ENCODE measurements around the gene FAM98B. TPM values are rescaled to one million over a fixed set of nuclear protein-coding genes. Genes with fewer than 3 reads are reported as not detected.

The FAM98B gene
- total and polyA plus RNA-seq, 9 of the 15 experiments (the other 6 are each of a cell fraction or from before 2014, with no cell fraction given), result 3.1 to 42.0 (median 9.4) TPM

GRCh38 chr15:38512901-38513300 lies 59.0 kb downstream of the FAM98B start (continued):
- TF ChIP-seq PKNOX1 (IDR thresholded peaks at IDR 0.05), result no peak
- no peak for TF ChIP-seq ZNF79 (CRISPR knock-in tag; IDR thresholded peaks at IDR 0.05; ENCODE audit: low read depth)
- no peak for TF ChIP-seq CTBP1 (IDR thresholded peaks at IDR 0.05; ENCODE audit: borderline replicate concordance)
- no peak for TF ChIP-seq ZNF512 (tag; IDR thresholded peaks at IDR 0.05)
- TF ChIP-seq SMARCA4 (IDR thresholded peaks at IDR 0.05), result no peak
- TF ChIP-seq ZNF239 (CRISPR knock-in tag; IDR thresholded peaks at IDR 0.05), result no peak
- peak; percentile 99 for TF ChIP-seq NFIC (IDR thresholded peaks at IDR 0.05)
- TF ChIP-seq CTCF (IDR thresholded peaks at IDR 0.05 in 2 of 3, conservative IDR thresholded peaks at IDR 0.05 in 1 of 3; ENCODE audit: insufficient read depth in 2 of 3, low read depth in 1 of 3, low read length in 3 of 3), result no peak
- TF ChIP-seq KDM5B (IDR thresholded peaks at IDR 0.05; ENCODE audit: insufficient replicate concordance, low read depth, low read length), result no peak
- TF ChIP-seq GATA2 (CRISPR knock-in tag; IDR thresholded peaks at IDR 0.05), result no peak
- TF ChIP-seq FOXK2 (conservative IDR thresholded peaks at IDR 0.05 in 1 of 2, IDR thresholded peaks at IDR 0.05 in 1 of 2; ENCODE audit: low read depth in 2 of 2), result no peak
- no peak for TF ChIP-seq KDM4B (IDR thresholded peaks at IDR 0.05; ENCODE audit: borderline replicate concordance in 2 of 2, low read depth in 1 of 2)
- TF ChIP-seq SRSF7 (optimal IDR thresholded peaks at IDR 0.05; ENCODE audit: low read depth, low read length), result no peak
- no peak for TF ChIP-seq ZNF274 (IDR thresholded peaks at IDR 0.05; ENCODE audit: borderline replicate concordance, low read depth, low read length)
- TF ChIP-seq SMARCC2 (IDR thresholded peaks at IDR 0.05; ENCODE audit: low read depth), result no peak
- TF ChIP-seq SIN3B (IDR thresholded peaks at IDR 0.05; ENCODE audit: low read depth), result no peak
- no peak for TF ChIP-seq FOXJ2 (tag; IDR thresholded peaks at IDR 0.05)
- TF ChIP-seq JUND (IDR thresholded peaks at IDR 0.05; ENCODE audit: borderline replicate concordance, low read depth, low read length), result no peak
- TF ChIP-seq JUND (tag; IDR thresholded peaks at IDR 0.05; ENCODE audit: borderline replicate concordance, low read depth, low read length), result no peak
- TF ChIP-seq E2F4 (CRISPR knock-in tag; IDR thresholded peaks at IDR 0.05; ENCODE audit: low read depth), result no peak
- no peak for TF ChIP-seq KLF16 (IDR thresholded peaks at IDR 0.05)
- no peak for TF ChIP-seq ILK (tag; IDR thresholded peaks at IDR 0.05; ENCODE audit: borderline replicate concordance, low read depth)
- no peak for TF ChIP-seq ZSCAN32 (CRISPR knock-in tag; IDR thresholded peaks at IDR 0.05)
- peak; percentile 71 for TF ChIP-seq NFE2 (IDR thresholded peaks at IDR 0.05; ENCODE audit: low read depth)
- no peak for TF ChIP-seq ARID1B (IDR thresholded peaks at IDR 0.05)
